Duodenal mucosa (tissue), 2 donors: ENCODE data around the gene CISTR.
"Not testable (repeated sequence)": the region's sequence is repeated elsewhere in the genome, so short reads cannot be mapped to it uniquely, and the experiment has no call there.

Source experiments
- H3K27ac ChIP-seq: one replicate; pipeline ENCODE4 v1.7.0; 2013; ENCODE audit warnings: low read depth, low read length
- H3K27me3 ChIP-seq, 2 donors: one replicate each; pipeline ENCODE4 v1.7.0; 2013; ENCODE audit warnings: low read length in 2 of 2, control low read depth in 1 of 2; ENCODE audit not compliant: insufficient read depth in 2 of 2, control insufficient read depth in 1 of 2
- H3K36me3 ChIP-seq, 2 donors: one replicate each; pipeline ENCODE4 v1.7.0; 2013; ENCODE audit warnings: low read length in 2 of 2, control low read depth in 1 of 2; ENCODE audit not compliant: insufficient read depth in 2 of 2, control insufficient read depth in 1 of 2
- H3K4me1 ChIP-seq, 2 donors: one replicate each; pipeline ENCODE4 v1.7.0; 2013; ENCODE audit warnings: low read length in 2 of 2, control low read depth in 1 of 2; ENCODE audit not compliant: insufficient read depth in 2 of 2, control insufficient read depth in 1 of 2
- H3K4me3 ChIP-seq, 2 donors: one replicate each; pipeline ENCODE4 v1.7.0; 2013; ENCODE audit warnings: low read length in 2 of 2, low read depth in 1 of 2
- H3K9ac ChIP-seq, 2 donors: one replicate each; pipeline ENCODE4 v1.7.0; 2013; ENCODE audit warnings: low read length in 2 of 2, low read depth in 1 of 2
- H3K9me3 ChIP-seq, 2 donors: one replicate each; pipeline ENCODE4 v1.7.0; 2013; ENCODE audit warnings: low read length in 2 of 2, control low read depth in 1 of 2; ENCODE audit not compliant: control insufficient read depth in 1 of 2

CISTR gene

GRCh38 chr12:53781228-53781801 lies 29.5 kb upstream of the CISTR start:
- Histone ChIP-seq H3K4me1 (peaks cover 0 to 5% of the 10 kb centered on the region in 2 donors), H3K27ac (no peak overlapping the region), H3K36me3 (no peaks in the 10 kb centered on the region), H3K9me3 (no peaks in the 10 kb centered on the region), H3K9ac (no peak overlapping the region), H3K27me3 (peaks cover 48 to 66% of the 10 kb centered on the region in 2 donors), H3K4me3 (no peak overlapping the region)

GRCh38 chr12:53780323-53780722 lies 28.5 kb upstream of the CISTR start:
- Histone ChIP-seq H3K9me3 (no peaks in the 10 kb centered on the region), H3K27ac (no peak overlapping the region), H3K36me3 (no peaks in the 10 kb centered on the region), H3K27me3 (peaks cover 43 to 64% of the 10 kb centered on the region in 2 donors), H3K4me3 (no peak overlapping the region), H3K9ac (no peak overlapping the region), H3K4me1 (peaks cover 0 to 5% of the 10 kb centered on the region in 2 donors)

- not testable (repeated sequence) for H3K4me3 ChIP-seq, H3K36me3 ChIP-seq, H3K27ac ChIP-seq, H3K9me3 ChIP-seq, H3K4me1 ChIP-seq, H3K9ac ChIP-seq
- peaks cover 41 to 64% of the 10 kb centered on the region in 2 donors for H3K27me3 ChIP-seq
Measured at GRCh38 chr12:53779679-53780078, 27.9 kb upstream of the CISTR start.

GRCh38 chr12:53777936-53778644 lies 26.3 kb upstream of the CISTR start:
- H3K27me3 ChIP-seq = peaks cover 34 to 60% of the 10 kb centered on the region in 2 donors
- no peaks in the 10 kb centered on the region for H3K9me3 ChIP-seq

GRCh38 chr12:53777412-53777811 lies 25.6 kb upstream of the CISTR start:
- Histone ChIP-seq H3K27me3 (peaks cover 27 to 54% of the 10 kb centered on the region in 2 donors), H3K9me3 (no peaks in the 10 kb centered on the region), H3K4me3 (no peak overlapping the region), H3K36me3 (no peaks in the 10 kb centered on the region), H3K27ac (no peak overlapping the region), H3K4me1 (peaks cover 0 to 5% of the 10 kb centered on the region in 2 donors), H3K9ac (no peak overlapping the region)

More at GRCh38 chr12:53777936-53778644, 26.3 kb upstream of the CISTR start:
- no peak overlapping the region for H3K4me3 ChIP-seq
- H3K4me1 ChIP-seq = peaks cover 0 to 5% of the 10 kb centered on the region in 2 donors
- no peak overlapping the region for H3K27ac ChIP-seq
- H3K9ac ChIP-seq = no peak overlapping the region
- no peaks in the 10 kb centered on the region for H3K36me3 ChIP-seq

- Histone ChIP-seq H3K9ac (no peak overlapping the region), H3K36me3 (no peaks in the 10 kb centered on the region), H3K27ac (no peak overlapping the region), H3K4me1 (peaks cover 0 to 5% of the 10 kb centered on the region in 2 donors), H3K4me3 (no peak overlapping the region), H3K9me3 (no peaks in the 10 kb centered on the region), H3K27me3 (peaks cover 24 to 49% of the 10 kb centered on the region in 2 donors)
Measured at GRCh38 chr12:53776872-53777271, 25.1 kb upstream of the CISTR start.

GRCh38 chr12:53775478-53776145 lies 23.8 kb upstream of the CISTR start:
- Histone ChIP-seq H3K36me3 (no peaks in the 10 kb centered on the region), H3K9me3 (no peaks in the 10 kb centered on the region), H3K4me1 (peaks cover 0 to 5% of the 10 kb centered on the region in 2 donors), H3K4me3 (no peak overlapping the region), H3K27ac (no peak overlapping the region), H3K9ac (no peak overlapping the region), H3K27me3 (peaks cover 18 to 38% of the 10 kb centered on the region in 2 donors)

GRCh38 chr12:53770281-53770680 lies 18.5 kb upstream of the CISTR start:
- Histone ChIP-seq H3K9me3 (no peaks in the 10 kb centered on the region), H3K9ac (no peak overlapping the region), H3K4me1 (no peaks in the 10 kb centered on the region), H3K27me3 (peaks cover 22 to 49% of the 10 kb centered on the region in 2 donors), H3K27ac (no peak overlapping the region), H3K36me3 (no peaks in the 10 kb centered on the region), H3K4me3 (no peak overlapping the region)

GRCh38 chr12:53768976-53769375 lies 17.2 kb upstream of the CISTR start:
- Histone ChIP-seq H3K36me3 (no peaks in the 10 kb centered on the region), H3K9ac (no peak overlapping the region), H3K4me3 (no peak overlapping the region), H3K4me1 (no peaks in the 10 kb centered on the region), H3K27me3 (peaks cover 22 to 46% of the 10 kb centered on the region in 2 donors), H3K27ac (no peak overlapping the region), H3K9me3 (no peaks in the 10 kb centered on the region)

- no peak overlapping the region for H3K9ac ChIP-seq
- no peak overlapping the region for H3K27ac ChIP-seq
- H3K4me1 ChIP-seq = no peaks in the 10 kb centered on the region
- H3K4me3 ChIP-seq = no peak overlapping the region
- no peaks in the 10 kb centered on the region for H3K9me3 ChIP-seq
- peaks cover 32 to 54% of the 10 kb centered on the region in 2 donors for H3K27me3 ChIP-seq
- H3K36me3 ChIP-seq = no peaks in the 10 kb centered on the region
Measured at GRCh38 chr12:53766881-53767280, 15.1 kb upstream of the CISTR start.
